Measurements from ENCODE around the gene MPI. TPM values are rescaled to one million over a fixed set of nuclear protein-coding genes. Genes with fewer than 3 reads are reported as not detected.
"Not testable (repeated sequence)": the region's sequence is repeated elsewhere in the genome, so short reads cannot be mapped to it uniquely, and the experiment has no call there.

Gene MPI
- total RNA-seq, 1 donor from 2014 or later: 68.1 TPM

GRCh38 chr15:74889390-74889882, 406 bp upstream of the MPI start:
- intact Hi-C loops (cut with micrococcal nuclease): loop anchor here (1.0 kb wide), 2 partner anchors 16 to 46 kb away; partner anchors contain the start of genes SCAMP2 and ULK3

- intact Hi-C loops (cut with micrococcal nuclease): loop anchor here (1.0 kb wide), 3 partner anchors 11 to 255 kb away; partner anchors contain the start of gene FAM219B
These were observed 771 bp downstream of the MPI start for GRCh38 chr15:74890665-74890960.

GRCh38 chr15:74891469-74891868, 1.6 kb downstream of the MPI start:
- intact Hi-C loops (cut with micrococcal nuclease): no loop called here

- intact Hi-C loops (cut with micrococcal nuclease): no loop called here
These were observed 2.5 kb downstream of the MPI start for GRCh38 chr15:74892313-74892712.

- intact Hi-C loops (cut with micrococcal nuclease): loop anchor here (1.0 kb wide), 1 partner anchor 106 kb away; no protein-coding TSS in a partner anchor
These were observed 3.1 kb downstream of the MPI start for GRCh38 chr15:74892931-74893330.

GRCh38 chr15:74893627-74894026, 3.8 kb downstream of the MPI start:
- intact Hi-C loops (cut with micrococcal nuclease): loop anchor here (1.0 kb wide), 1 partner anchor 106 kb away; no protein-coding TSS in a partner anchor

GRCh38 chr15:74894383-74894782, 4.5 kb downstream of the MPI start:
- intact Hi-C loops (cut with micrococcal nuclease): not testable (repeated sequence)

GRCh38 chr15:74895830-74896229, 6.0 kb downstream of the MPI start:
- intact Hi-C loops (cut with micrococcal nuclease): no loop called here

GRCh38 chr15:74896316-74896715, 6.5 kb downstream of the MPI start:
- intact Hi-C loops (cut with micrococcal nuclease): no loop called here

GRCh38 chr15:74897300-74897701, 7.5 kb downstream of the MPI start:
- intact Hi-C loops (cut with micrococcal nuclease): no loop called here

- intact Hi-C loops (cut with micrococcal nuclease): loop anchor here (1.0 kb wide), 6 partner anchors 11 to 266 kb away; partner anchors contain the start of genes MPI and SCAMP2
These were observed 11.8 kb downstream of the MPI start for GRCh38 chr15:74901612-74902063.

GRCh38 chr15:74902295-74903075, 12.6 kb downstream of the MPI start:
- intact Hi-C loops (cut with micrococcal nuclease): no loop called here

- intact Hi-C loops (cut with micrococcal nuclease): no loop called here
These were observed 13.8 kb downstream of the MPI start for GRCh38 chr15:74903676-74904075.

- intact Hi-C loops (cut with micrococcal nuclease): no loop called here
These were observed 14.5 kb downstream of the MPI start for GRCh38 chr15:74904190-74904805.

GRCh38 chr15:74906067-74906449, 16.2 kb downstream of the MPI start:
- intact Hi-C loops (cut with micrococcal nuclease): loop anchor here (1.0 to 2.0 kb wide), 7 partner anchors 16 to 271 kb away; partner anchors contain the start of genes COX5A, MPI, SCAMP2 and ULK3

- intact Hi-C loops (cut with micrococcal nuclease): loop anchor here (1.0 to 2.0 kb wide), 7 partner anchors 16 to 272 kb away; partner anchors contain the start of genes COX5A, MPI, SCAMP2 and ULK3
These were observed 16.8 kb downstream of the MPI start, which contains the start of gene FAM219B for GRCh38 chr15:74906450-74907162. FAM219B (minus strand) TSS chr15:74906851; CDS start chr15:74906800, 51 bp downstream.

GRCh38 chr15:74907163-74907870, 17.5 kb downstream of the MPI start:
- intact Hi-C loops (cut with micrococcal nuclease): loop anchor here (2.0 kb wide), 2 partner anchors 43 to 273 kb away; no protein-coding TSS in a partner anchor

- intact Hi-C loops (cut with micrococcal nuclease): no loop called here
These were observed 18.8 kb downstream of the MPI start for GRCh38 chr15:74908635-74909034.

- intact Hi-C loops (cut with micrococcal nuclease): no loop called here
These were observed 23.2 kb downstream of the MPI start for GRCh38 chr15:74913041-74913440.

GRCh38 chr15:74913799-74914198, 24.0 kb downstream of the MPI start:
- intact Hi-C loops (cut with micrococcal nuclease): not testable (repeated sequence)

GRCh38 chr15:74917676-74918075, 27.8 kb downstream of the MPI start:
- intact Hi-C loops (cut with micrococcal nuclease): loop anchor here (2.0 kb wide), 1 partner anchor 15 kb away; no protein-coding TSS in a partner anchor

Measured in T-helper 1 cell treated with Interleukin-12 subunit alpha and Interleukin-12 subunit beta and Interleukin-4 antibody, amounts not matched to agents 30 ng/mL and 1 ng/mL, for 36 hours (primary cell).